G401.6 (cell line): ENCODE results near the gene SYNC.
"Not testable (repeated sequence)": the region's sequence is repeated elsewhere in the genome, so short reads cannot be mapped to it uniquely, and the experiment has no call there.

ENCODE experiments used
- FAIRE-seq: peaks from 2 replicates; lab custom pipeline; 2012; peaks lifted over from hg19 to GRCh38; lab: Jason Lieb, UNC

Gene SYNC

DNA sequence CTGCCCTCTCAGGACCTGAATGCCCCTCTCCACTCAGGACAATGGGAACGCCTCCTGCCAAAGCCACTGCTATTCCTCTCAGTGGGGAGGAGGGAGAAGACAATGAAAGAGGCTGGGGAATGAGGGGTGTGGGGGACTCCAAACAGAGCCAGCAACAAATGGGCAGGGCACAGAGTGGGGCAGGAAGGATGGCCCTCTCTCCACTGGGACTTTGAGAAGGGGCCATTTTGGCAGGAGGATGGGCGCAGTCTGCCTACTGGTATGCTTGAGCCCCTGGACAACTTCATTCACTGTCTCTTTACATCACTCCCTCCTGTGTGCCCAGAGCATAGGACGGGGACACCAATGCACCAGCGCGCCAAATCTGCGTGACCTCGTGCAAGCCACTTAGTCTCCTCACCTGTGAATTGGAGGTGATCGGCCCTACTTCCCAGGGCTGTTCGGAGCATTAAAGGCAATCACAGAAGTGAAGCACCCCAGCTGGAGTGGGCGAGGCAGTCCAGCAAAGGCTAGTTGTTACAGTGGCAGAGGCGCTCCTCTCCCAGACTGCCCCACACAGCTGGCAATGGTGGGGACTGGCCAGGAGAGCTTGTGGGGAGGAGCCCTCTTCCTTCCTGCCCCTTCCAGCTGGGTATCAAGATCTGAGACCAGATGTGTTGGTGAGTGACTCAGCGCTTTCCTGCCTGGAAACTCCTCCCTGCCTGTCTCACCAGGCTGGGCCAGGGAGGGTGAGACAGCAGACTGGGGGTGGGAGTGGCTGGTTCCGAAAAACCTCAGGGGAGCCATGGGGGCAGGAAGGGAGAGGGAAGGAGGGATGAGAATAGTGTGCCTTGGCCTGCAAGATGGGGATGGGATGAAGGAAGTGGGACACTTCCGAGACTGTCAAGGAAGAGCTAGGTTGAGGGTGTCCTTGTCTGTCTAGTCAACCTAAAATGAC is 22.4 kb upstream of the SYNC start:
- FAIRE-seq, result no peak

DNA sequence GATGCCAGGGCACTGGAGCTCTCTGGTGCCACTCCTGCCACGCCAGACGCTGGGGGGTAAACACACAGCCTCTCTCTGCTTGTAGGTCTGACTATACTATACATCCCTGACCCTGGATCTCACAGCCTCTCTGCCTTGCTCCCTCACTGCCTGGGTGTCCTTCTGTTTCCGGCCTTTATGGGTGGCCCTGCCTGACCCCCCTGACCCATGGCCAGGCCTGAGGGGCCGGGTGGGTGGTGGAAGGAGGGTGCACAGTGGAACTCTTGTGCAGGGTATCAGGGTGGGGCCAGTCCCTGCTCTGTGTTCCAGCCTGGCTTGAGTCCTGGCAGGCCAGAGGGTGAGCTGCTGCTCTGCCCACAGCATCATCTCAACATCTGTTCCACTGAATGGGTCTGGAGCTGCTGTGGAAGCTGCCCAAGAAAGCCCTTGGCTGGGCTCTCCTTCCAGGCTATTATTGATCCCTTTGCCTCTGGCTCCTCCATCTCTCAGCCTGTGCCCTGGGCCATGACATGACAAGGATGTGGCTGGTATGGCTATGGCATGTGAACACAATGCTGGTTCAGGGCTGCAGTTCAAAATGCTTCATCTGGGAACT is 17.2 kb upstream of the SYNC start:
- no peak for FAIRE-seq

- FAIRE-seq, result no peak
Measured at GRCh38 chr1:32718527-32718926, 16.0 kb upstream of the SYNC start.

DNA sequence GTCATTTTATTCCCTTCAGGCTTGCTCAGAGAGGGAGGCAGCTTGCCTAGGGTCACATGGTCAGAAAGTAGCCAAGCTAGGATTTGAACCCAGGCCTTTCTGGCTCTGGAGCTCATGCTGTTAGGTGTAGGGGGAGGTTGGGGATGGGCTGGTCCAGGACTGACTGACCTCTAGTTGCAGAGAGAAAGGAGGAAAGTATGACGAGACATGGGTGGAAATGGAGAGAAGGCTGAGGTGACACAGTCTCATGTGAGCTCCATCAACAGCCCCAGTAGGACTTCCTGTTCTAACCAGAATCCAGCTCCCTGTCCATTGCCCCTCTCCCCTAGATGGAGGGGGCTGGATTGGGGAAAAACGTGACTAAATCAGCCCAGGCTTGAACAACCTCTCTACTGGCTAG is 15.5 kb upstream of the SYNC start:
- no peak for FAIRE-seq

GRCh38 chr1:32717503-32717902 is 14.9 kb upstream of the SYNC start:
- FAIRE-seq, result no peak

- FAIRE-seq, result peak; percentile 89
Measured at GRCh38 chr1:32716312-32717148, 14.0 kb upstream of the SYNC start.

GRCh38 chr1:32715901-32716311 is 13.3 kb upstream of the SYNC start:
- FAIRE-seq, result no peak

DNA sequence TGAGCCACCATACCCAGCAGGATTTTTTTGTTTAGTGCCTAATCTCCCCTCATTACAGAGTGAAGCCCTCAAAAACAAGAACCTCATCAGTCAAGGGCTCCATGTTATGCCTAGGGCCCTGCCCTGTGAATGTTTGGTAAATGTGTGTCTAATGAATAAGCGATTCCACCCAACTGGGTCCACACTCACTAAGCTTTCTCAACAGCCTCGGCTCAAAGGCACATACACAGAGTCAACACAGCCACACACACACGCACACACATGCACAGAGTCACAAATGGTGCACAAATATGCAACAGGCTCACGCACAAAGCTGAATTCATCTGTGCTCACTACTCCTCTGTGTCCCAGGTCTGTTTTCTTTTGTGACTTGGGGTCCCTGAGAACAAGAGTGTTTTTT is 11.7 kb upstream of the SYNC start:
- no peak for FAIRE-seq

- FAIRE-seq, result no peak
Measured at GRCh38 chr1:32713081-32713480, 10.5 kb upstream of the SYNC start.

DNA sequence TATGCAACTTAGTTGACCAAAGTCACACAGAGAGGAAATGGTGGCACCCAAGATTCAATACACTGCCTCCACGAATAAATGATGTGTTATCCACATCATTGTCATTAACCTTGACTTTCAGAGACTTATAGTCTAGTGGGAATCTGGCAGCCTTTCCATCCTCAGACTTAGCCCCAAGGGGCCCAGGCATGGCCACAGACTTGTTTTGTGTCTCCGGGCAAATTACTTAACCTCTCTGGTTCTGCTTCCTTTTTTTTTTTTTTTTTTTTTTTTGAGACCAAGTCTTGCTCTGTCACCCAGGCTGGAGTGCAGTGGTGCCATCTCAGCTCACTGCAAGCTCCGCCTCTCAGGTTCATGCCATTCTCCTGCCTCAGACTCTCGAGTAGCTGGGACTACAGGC is 8.7 kb upstream of the SYNC start:
- FAIRE-seq, result not testable (repeated sequence)

DNA sequence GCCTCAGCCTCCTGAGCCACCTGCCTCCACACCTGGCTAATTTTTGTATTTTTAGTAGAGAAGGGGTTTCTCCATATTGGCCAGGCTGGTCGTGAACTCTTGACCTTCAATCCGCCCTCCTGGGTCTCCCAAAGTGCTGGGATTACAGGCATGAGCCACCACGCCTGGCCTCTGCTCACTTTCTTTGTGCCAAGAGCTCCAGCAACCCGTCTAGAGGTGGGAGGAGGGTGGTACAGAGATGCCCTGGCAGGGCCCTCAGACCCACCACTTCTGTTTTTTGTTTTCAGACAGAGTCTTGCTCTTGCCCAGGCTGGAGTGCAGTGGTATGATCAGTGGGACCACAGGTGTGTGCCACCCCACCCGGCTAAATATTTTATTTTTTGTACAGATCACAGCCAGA is 6.9 kb upstream of the SYNC start:
- no peak for FAIRE-seq

- FAIRE-seq, result no peak
Measured at GRCh38 chr1:32709075-32709474, 6.5 kb upstream of the SYNC start.

DNA sequence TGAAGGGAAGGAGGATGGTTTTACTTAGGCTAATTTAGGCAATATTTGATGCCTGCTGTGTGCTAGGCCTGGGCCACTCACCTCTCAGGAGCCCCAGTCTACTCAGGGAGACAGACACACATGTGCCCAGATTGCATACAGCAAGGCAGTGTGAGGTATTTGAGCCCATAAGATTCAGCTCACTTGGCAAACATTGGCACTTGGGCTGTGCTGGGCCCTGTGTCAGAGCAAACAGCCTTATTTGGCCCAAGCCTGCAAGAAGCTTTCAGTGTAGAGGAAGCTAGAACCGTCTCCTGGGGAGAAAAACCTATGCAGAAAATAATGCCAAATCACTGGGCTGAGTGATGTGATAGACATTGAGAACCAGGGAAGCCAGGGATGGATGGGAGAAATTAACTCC is 3.9 kb upstream of the SYNC start:
- FAIRE-seq, result no peak

DNA sequence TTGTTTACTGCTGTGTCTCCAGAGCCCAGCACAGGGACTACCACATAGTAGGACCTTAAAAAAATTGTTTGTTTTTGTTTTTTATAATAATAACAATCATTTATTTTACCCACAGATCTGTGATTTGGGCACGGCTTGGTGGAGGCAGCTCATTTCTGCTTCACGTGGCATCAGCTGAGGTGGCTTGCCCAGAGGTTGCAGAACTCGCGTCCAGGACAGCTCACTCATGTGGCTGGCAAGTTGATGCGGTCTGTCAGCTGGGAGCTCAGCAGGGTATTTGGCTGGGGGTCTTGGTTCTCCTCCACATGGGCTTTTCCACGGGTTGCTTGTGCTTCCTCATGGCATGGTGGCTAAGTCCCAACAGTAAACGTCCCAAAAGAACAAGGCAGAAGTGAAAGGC is 2.9 kb upstream of the SYNC start:
- FAIRE-seq, result no peak

DNA sequence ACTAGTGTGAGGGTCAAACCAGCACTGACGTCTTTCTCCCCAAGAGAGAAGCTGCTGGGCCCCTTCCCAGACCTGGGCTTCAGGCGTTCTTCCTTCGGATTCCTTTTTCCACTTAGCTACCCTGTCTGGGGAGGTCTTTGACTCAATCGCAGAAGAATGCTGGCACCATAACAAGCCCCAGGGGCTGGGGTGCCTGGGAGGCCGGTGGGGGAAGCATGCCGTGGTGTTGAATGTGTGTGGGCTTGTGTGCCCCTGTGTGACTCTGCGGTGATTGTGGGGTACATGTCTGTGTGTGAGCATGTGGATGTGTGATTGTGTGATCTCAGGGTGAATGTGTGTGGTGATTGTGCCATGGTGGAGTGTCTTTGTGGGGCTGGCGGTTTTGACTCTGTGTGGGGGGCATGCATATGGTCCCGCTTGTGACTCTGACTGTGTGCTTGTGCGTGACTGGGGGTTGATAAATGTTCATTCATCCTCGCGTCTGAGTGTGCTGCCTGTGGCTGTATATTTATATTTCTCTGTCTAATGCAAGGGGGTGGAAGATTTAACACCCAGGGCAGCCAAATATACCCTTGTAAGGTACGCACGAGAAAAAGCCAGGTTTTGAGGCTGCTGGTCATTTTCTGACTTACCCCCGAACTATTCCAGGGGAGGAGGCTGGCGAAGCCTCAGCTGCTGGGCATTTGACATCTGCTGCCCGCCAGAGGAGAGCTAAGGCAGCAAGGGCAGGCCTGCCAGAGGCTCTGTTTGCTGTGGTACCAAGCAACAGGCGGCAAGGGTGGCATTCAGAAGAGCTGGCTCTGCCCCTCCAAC is 1.1 kb upstream of the SYNC start:
- peak; percentile 86 for FAIRE-seq

DNA sequence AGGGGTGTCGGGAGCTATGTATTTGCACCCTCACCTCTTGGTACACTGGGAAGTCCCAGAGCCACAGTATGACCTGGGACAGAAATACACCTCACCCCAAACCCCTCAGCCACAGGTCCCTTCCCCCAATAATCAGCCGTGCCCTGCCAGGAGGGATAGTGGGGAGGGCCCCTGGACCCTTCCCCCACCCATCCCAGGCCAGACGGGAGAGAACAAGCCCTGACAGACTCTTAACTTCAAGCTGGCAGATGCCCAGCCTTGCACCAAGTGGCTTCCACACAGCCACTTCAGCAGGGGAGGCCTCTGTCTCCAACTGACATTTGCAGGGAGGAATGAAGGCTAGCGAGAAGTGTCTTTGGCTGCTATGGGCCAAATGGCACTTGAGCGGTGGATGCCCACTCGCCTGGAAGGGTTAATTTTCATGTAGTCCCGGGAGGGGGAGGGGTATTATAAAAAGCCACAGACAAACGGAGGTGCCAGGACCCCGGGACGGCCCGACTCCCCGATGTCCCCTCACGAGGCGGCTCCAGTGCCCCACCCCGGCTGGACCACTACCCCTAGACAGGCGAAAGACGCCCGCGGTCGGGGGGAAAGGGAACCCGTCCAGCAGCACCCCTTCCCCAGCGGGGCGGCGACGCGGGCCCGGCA is 495 bp downstream of the SYNC start:
- no peak for FAIRE-seq

- no peak for FAIRE-seq
Measured at GRCh38 chr1:32701421-32701911, 1.1 kb downstream of the SYNC start.

DNA sequence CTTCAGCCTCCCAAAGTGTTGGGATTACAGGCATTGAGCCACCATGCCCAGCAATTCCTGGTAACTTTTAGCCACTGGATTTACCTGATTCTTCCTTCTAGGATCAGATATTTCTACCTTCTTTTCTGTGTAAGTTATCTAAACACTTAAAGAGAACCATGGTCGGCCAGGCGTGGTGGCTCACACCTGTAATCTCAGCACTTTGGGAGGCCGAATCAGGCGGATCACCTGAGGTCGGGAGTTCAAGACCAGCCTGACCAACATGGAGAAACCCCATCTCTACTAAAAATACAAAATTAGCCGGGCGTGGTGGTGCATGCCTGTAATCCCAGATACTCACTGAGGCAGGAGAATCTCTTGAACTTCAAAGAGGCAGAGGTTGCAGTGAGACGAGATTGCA is 5.6 kb downstream of the SYNC start:
- not testable (repeated sequence) for FAIRE-seq

DNA sequence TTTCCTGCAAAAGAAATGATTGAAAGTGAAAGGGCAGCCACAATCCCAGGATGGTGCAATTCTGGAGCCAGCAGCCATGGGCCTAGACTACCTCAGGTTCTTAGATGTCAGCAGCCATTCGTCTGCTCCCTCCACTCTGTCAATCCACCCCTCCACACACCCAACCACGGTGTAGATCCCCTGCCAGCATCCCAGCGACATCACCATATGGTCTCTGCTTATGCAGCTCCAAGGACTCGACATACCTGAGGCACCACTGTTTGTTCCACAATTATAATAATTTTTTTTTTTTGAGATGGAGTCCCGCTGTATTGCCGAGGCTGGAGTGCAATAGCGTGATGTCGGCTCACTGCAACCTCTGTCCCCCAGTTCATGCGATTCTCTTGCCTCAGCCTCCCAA is 6.5 kb downstream of the SYNC start:
- FAIRE-seq, result no peak

DNA sequence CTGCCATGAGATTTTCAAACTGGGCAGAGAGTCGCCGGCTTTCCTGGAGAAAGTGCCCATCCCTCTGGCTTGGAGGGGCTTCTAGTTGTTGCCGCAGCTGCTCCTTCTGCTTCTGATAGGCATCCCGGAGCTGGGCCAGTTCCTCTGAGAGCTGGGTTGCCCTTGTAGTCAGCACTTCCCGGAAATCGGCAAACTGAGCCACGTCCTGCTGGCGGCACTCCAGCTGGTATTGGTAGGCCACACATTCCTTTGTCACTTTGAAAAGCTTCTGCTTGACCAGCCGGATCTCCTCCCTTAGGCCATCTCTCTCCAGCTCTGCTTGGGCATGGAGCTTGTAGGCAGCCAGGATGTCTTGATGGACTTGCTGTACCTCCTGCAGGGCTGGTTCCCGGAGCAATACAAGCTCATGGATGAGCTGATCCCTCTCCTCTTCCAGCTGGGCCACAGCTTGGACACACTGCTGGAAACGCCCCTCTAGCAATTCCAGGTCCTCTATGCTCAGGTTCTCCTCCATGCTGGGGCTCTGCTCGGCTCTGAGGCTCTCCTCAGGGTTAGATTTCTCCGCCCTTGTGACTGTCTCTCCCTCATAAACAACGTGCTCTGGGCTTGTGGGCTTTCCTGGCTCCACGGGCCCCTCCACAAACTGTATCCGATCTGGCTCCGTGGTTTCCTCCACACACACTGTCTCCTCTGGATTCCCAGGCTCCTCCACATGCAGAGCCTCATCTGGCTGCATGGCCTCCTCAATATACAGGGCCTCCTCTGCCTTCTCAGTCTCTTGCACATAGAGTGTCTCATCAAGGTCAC is 7.3 kb downstream of the SYNC start:
- no peak for FAIRE-seq
